Measurements from ENCODE around the gene UBR2.

UBR2 gene
- total RNA-seq, result 127 to 217 (median 172) reads per million in 3 experiments

GRCh38 chr6:42563697-42564505 is at the start of gene UBR2:
UBR2 (plus strand) TSS chr6:42564029; CDS start chr6:42564320, 291 bp downstream.
- peak; percentile 95 for DNase-seq

- no peak for DNase-seq
Measured at GRCh38 chr6:42514745-42515144, 49.1 kb upstream of the UBR2 start.

- no peak for DNase-seq
Measured at GRCh38 chr6:42519779-42520178, 44.0 kb upstream of the UBR2 start.

- DNase-seq, result no peak
Measured at GRCh38 chr6:42520786-42521607, 42.8 kb upstream of the UBR2 start.

- DNase-seq, result no peak
Measured at GRCh38 chr6:42522036-42522435, 41.8 kb upstream of the UBR2 start.

GRCh38 chr6:42522942-42523814 is 40.7 kb upstream of the UBR2 start:
- no peak for DNase-seq

- DNase-seq, result no peak
Measured at GRCh38 chr6:42525206-42525605, 38.6 kb upstream of the UBR2 start.

- DNase-seq, result no peak
Measured at GRCh38 chr6:42526616-42527015, 37.2 kb upstream of the UBR2 start.

GRCh38 chr6:42527204-42527603 is 36.6 kb upstream of the UBR2 start:
- no peak for DNase-seq

- no peak for DNase-seq
Measured at GRCh38 chr6:42530296-42530695, 33.5 kb upstream of the UBR2 start.

- DNase-seq, result no peak
Measured at GRCh38 chr6:42530751-42531150, 33.1 kb upstream of the UBR2 start.

- peak; percentile 41 for DNase-seq
Measured at GRCh38 chr6:42532038-42532669, 31.7 kb upstream of the UBR2 start.

- no peak for DNase-seq
Measured at GRCh38 chr6:42533794-42534193, 30.0 kb upstream of the UBR2 start.

GRCh38 chr6:42537536-42537935 is 26.3 kb upstream of the UBR2 start:
- DNase-seq, result no peak

GRCh38 chr6:42539135-42539534 is 24.7 kb upstream of the UBR2 start:
- DNase-seq, result no peak

GRCh38 chr6:42545226-42545773 is 18.5 kb upstream of the UBR2 start:
- no peak for DNase-seq

- peak; percentile 79 for DNase-seq
Measured at GRCh38 chr6:42547407-42548329, 16.2 kb upstream of the UBR2 start.

- no peak for DNase-seq
Measured at GRCh38 chr6:42550277-42550676, 13.6 kb upstream of the UBR2 start.

GRCh38 chr6:42551217-42551616 is 12.6 kb upstream of the UBR2 start:
- no peak for DNase-seq

GRCh38 chr6:42552380-42552779 is 11.4 kb upstream of the UBR2 start:
- no peak for DNase-seq

Data from central memory CD4-positive, alpha-beta T cell (primary cell).